GM21619 (cell line): Measurements from ENCODE around the gene C19orf47.

Experiments used
- ATAC-seq: cut with Tn5 transposase; IDR thresholded peaks from one replicate; pipeline ENCODE4 v1.9.1; 2021; ENCODE audit not compliant: unreplicated experiment

C19orf47 gene

GRCh38 chr19:40283414-40284250 is 64.6 kb downstream of the C19orf47 start:
- no peak for ATAC-seq

GRCh38 chr19:40282920-40283319 is 65.3 kb downstream of the C19orf47 start:
- ATAC-seq: no peak

- ATAC-seq: no peak
Measured at GRCh38 chr19:40282209-40282580, 66.0 kb downstream of the C19orf47 start.

- ATAC-seq: no peak
Measured at GRCh38 chr19:40281381-40282208, 66.6 kb downstream of the C19orf47 start.

GRCh38 chr19:40280608-40281221 is 67.5 kb downstream of the C19orf47 start:
- ATAC-seq: no peak

GRCh38 chr19:40279761-40280607 is 68.2 kb downstream of the C19orf47 start:
- ATAC-seq: no peak

- ATAC-seq: no peak
Measured at GRCh38 chr19:40279120-40279551, 69.1 kb downstream of the C19orf47 start.

GRCh38 chr19:40278361-40279035 is 69.7 kb downstream of the C19orf47 start:
- ATAC-seq: no peak

GRCh38 chr19:40277356-40278059 is 70.7 kb downstream of the C19orf47 start:
- no peak for ATAC-seq

- ATAC-seq: no peak
Measured at GRCh38 chr19:40274585-40275544, 73.3 kb downstream of the C19orf47 start.

GRCh38 chr19:40273469-40274360 is 74.5 kb downstream of the C19orf47 start:
- no peak for ATAC-seq

GRCh38 chr19:40272261-40272660 is 75.9 kb downstream of the C19orf47 start:
- ATAC-seq: no peak

- no peak for ATAC-seq
Measured at GRCh38 chr19:40271706-40272105, 76.5 kb downstream of the C19orf47 start.

GRCh38 chr19:40270362-40271089 is 77.7 kb downstream of the C19orf47 start:
- ATAC-seq: no peak
